Subcutaneous abdominal adipose tissue (tissue), 5 donors: ENCODE measurements around the gene NLGN4X.

Experiments used
- H3K27ac ChIP-seq: one replicate; pipeline ENCODE4 v1.7.0; 2013; ENCODE audit warnings: low read depth, mild to moderate bottlenecking, inconsistent platforms, low read length, moderate library complexity
- H3K27me3 ChIP-seq, 5 donors: one replicate each; pipeline ENCODE4 v1.7.0; 2013; ENCODE audit warnings: low read length in 5 of 5, inconsistent platforms in 1 of 5; ENCODE audit not compliant: control insufficient read depth in 5 of 5, insufficient read depth in 4 of 5
- H3K36me3 ChIP-seq, 5 donors: one replicate each; pipeline ENCODE4 v1.7.0; 2013; ENCODE audit warnings: low read length in 5 of 5; ENCODE audit not compliant: control insufficient read depth in 5 of 5, insufficient read depth in 5 of 5
- H3K4me1 ChIP-seq, 5 donors: one replicate each; pipeline ENCODE4 v1.7.0; 2013; ENCODE audit warnings: low read length in 5 of 5, mild to moderate bottlenecking in 3 of 5, moderate library complexity in 1 of 5; ENCODE audit not compliant: control insufficient read depth in 5 of 5, insufficient read depth in 5 of 5
- H3K4me3 ChIP-seq, 5 donors: one replicate each; pipeline ENCODE4 v1.7.0; 2013; ENCODE audit warnings: low read length in 5 of 5, low read depth in 1 of 5
- H3K9ac ChIP-seq, 5 donors: one replicate each; pipeline ENCODE4 v1.7.0; 2013; ENCODE audit warnings: low read length in 5 of 5, mild to moderate bottlenecking in 4 of 5, moderate library complexity in 3 of 5
- H3K9me3 ChIP-seq, 5 donors: one replicate each; pipeline ENCODE4 v1.7.0; 2013; ENCODE audit warnings: low read length in 5 of 5; ENCODE audit not compliant: control insufficient read depth in 5 of 5
- donor health status: healthy.
- donor health status: healthy.
- donor health status: healthy.
- donor health status: healthy.
- donor health status: healthy.

Gene NLGN4X

GRCh38 chrX:6228720-6229119 lies at the start of gene NLGN4X:
Gene NLGN4X (minus strand): TSS chrX:6228867. CDS start chrX:6151466, 77,401 bp downstream.
- peak within 1 kb of the TSS in 3 of 5 donors; percentile 54 to 65 (median 62) for H3K4me3 ChIP-seq
- H3K9ac ChIP-seq, result no peak within 1 kb of the TSS
- H3K27me3 ChIP-seq, result peaks cover 9 to 35% (median 25%) of the 10 kb centered on the region in 5 donors
- no peaks in the 10 kb centered on the region for H3K9me3 ChIP-seq
- H3K4me1 ChIP-seq, result peaks cover 0 to 12% (median 5%) of the 10 kb centered on the region in 5 donors
- no peak within 1 kb of the TSS for H3K27ac ChIP-seq
- H3K36me3 ChIP-seq, result no peaks in the 10 kb centered on the region

DNA sequence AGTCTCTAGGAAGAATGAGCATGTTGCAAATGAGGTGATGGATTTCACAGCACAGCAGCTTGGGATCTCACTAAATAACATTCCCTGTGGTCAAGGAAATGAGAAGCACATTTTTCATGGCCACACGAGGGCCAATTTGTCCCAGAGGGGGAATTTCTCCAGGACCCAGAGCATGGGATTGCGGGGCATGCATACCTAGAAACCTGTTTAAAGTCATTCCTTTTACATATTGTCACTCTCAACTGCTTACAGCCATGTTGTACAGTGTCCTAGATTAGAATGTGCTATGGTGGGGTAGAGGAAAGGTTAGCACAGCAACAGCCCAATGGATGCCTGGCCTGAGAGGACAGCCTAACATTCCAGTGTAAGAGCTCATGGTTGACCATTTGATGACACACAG lies 37.4 kb upstream of the NLGN4X start:
- no peak overlapping the region for H3K27ac ChIP-seq
- H3K4me3 ChIP-seq, result no peak overlapping the region
- no peak overlapping the region for H3K9ac ChIP-seq
- no peaks in the 10 kb centered on the region for H3K4me1 ChIP-seq
- H3K9me3 ChIP-seq, result peaks cover 0 to 18% (median 14%) of the 10 kb centered on the region in 5 donors
- no peaks in the 10 kb centered on the region for H3K36me3 ChIP-seq
- H3K27me3 ChIP-seq, result peaks cover 0 to 3% (median 0%) of the 10 kb centered on the region in 5 donors

DNA sequence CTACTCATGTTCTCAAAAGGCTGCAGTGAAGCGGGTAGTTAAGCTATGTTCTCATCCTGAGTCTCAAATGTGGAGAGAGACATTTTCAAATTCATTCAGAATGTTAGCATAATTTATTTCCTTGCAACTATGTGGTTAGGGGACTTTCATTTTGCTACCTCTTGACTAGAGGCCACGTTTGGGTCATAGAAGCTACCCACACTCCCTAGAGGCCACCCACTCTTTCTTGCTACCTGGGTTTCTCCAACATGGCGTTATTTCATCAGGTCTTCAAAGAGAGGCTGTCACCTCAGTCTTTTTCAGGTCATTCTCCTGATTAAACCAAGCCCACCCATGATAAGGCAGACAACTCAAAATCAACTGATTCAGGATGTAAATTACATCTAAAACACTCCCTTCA lies 34.3 kb upstream of the NLGN4X start:
- Histone ChIP-seq H3K9me3 (peaks cover 0 to 22% (median 7%) of the 10 kb centered on the region in 5 donors), H3K4me3 (no peak overlapping the region), H3K27me3 (peaks cover 0 to 3% (median 0%) of the 10 kb centered on the region in 5 donors), H3K4me1 (no peaks in the 10 kb centered on the region), H3K36me3 (no peaks in the 10 kb centered on the region), H3K27ac (no peak overlapping the region), H3K9ac (no peak overlapping the region)

- Histone ChIP-seq H3K27ac (no peak overlapping the region), H3K9me3 (peaks cover 0 to 11% (median 6%) of the 10 kb centered on the region in 5 donors), H3K4me1 (no peaks in the 10 kb centered on the region), H3K9ac (no peak overlapping the region), H3K36me3 (no peaks in the 10 kb centered on the region), H3K27me3 (no peaks in the 10 kb centered on the region), H3K4me3 (no peak overlapping the region)
Observed at GRCh38 chrX:6257025-6257424, 28.4 kb upstream of the NLGN4X start.

GRCh38 chrX:6244666-6245065 lies 16.0 kb upstream of the NLGN4X start:
- H3K4me1 ChIP-seq, result no peaks in the 10 kb centered on the region
- H3K27me3 ChIP-seq, result no peaks in the 10 kb centered on the region
- H3K36me3 ChIP-seq, result no peaks in the 10 kb centered on the region

DNA sequence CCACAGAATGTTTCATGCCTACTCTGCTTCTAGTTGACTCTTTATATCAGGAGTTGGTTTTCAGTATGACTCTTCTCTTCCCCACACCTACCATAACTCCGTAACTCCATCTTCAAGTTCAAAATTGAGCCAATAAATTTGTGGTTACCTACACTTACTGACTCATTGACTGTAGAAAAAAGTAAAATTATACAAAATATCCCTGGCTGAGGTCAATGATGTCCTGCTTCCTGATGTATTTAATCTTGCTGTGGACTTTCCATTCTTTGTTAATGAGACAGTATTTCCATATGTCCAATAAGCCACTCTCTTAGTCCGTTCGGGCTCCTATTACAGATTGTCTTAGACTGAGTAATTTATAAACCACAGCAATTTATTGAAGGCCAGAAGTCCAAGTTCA lies 9.9 kb upstream of the NLGN4X start:
- no peaks in the 10 kb centered on the region for H3K36me3 ChIP-seq
- H3K9me3 ChIP-seq, result peaks cover 0 to 5% (median 3%) of the 10 kb centered on the region in 5 donors
- H3K9ac ChIP-seq, result no peak overlapping the region
- H3K4me1 ChIP-seq, result no peaks in the 10 kb centered on the region
- no peaks in the 10 kb centered on the region for H3K27me3 ChIP-seq
- no peak overlapping the region for H3K27ac ChIP-seq
- H3K4me3 ChIP-seq, result no peak overlapping the region

More at GRCh38 chrX:6244666-6245065, 16.0 kb upstream of the NLGN4X start:
- Histone ChIP-seq H3K9ac (no peak overlapping the region), H3K4me3 (no peak overlapping the region), H3K27ac (no peak overlapping the region), H3K9me3 (peaks cover 0 to 10% (median 7%) of the 10 kb centered on the region in 5 donors)

DNA sequence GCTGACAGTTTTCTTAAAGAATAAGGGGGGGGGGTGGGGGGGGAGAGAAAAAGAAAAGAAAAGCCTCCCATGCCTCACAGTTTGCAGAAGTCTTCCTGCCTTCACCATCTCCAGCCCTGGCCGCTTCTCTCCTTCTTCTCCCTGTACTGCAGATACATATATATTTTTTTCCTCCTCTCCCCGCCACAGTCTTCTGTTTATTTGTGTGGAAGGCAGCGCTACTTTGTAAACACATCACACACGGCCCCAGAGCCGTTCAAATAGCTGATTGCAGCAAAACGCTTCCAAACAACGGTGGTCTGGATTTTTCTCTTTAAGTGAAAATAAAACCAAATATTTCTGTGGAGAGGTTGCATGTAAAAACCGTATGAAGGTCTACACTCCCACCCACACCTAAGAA lies 732 bp downstream of the NLGN4X start:
- no peaks in the 10 kb centered on the region for H3K36me3 ChIP-seq
- H3K27me3 ChIP-seq, result peaks cover 9 to 35% (median 25%) of the 10 kb centered on the region in 5 donors
- no peaks in the 10 kb centered on the region for H3K9me3 ChIP-seq
- no peak overlapping the region for H3K9ac ChIP-seq
- H3K4me3 ChIP-seq, result peak overlapping the region in 1 of 5 donors; percentile 26
- H3K27ac ChIP-seq, result no peak overlapping the region
- H3K4me1 ChIP-seq, result peaks cover 0 to 12% (median 5%) of the 10 kb centered on the region in 5 donors

DNA sequence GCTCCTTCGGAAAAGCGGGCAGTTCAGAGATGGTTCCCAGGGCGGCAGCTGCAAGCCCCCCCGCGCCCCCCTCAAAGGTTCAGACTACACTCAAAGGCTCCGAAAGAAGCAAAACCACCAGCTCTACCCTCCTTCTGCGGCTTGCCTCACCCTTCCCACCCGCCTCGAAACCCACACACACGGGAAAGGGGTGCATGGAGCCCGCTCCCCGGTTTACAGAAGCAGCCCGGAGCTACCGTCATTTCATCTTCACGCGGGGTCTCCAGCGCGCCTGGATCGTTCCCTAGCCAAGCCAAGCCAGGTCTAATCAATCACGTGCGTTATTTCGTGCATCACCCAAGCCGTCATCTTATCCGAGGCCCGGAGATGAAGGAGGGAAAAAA lies 1.2 kb downstream of the NLGN4X start:
- Histone ChIP-seq H3K4me1 (peaks cover 0 to 12% (median 5%) of the 10 kb centered on the region in 5 donors), H3K9me3 (no peaks in the 10 kb centered on the region), H3K9ac (no peak overlapping the region), H3K27me3 (peaks cover 9 to 35% (median 24%) of the 10 kb centered on the region in 5 donors), H3K36me3 (no peaks in the 10 kb centered on the region), H3K27ac (no peak overlapping the region), H3K4me3 (peak overlapping the region in 3 of 5 donors; percentile 54 to 65 (median 62))

- H3K9ac ChIP-seq, result no peak overlapping the region
- H3K36me3 ChIP-seq, result no peaks in the 10 kb centered on the region
- peaks cover 9 to 35% (median 24%) of the 10 kb centered on the region in 5 donors for H3K27me3 ChIP-seq
- peak overlapping the region in 4 of 5 donors; percentile 33 to 65 (median 58) for H3K4me3 ChIP-seq
- H3K4me1 ChIP-seq, result peaks cover 0 to 12% (median 5%) of the 10 kb centered on the region in 5 donors
- no peaks in the 10 kb centered on the region for H3K9me3 ChIP-seq
- H3K27ac ChIP-seq, result no peak overlapping the region
Observed at GRCh38 chrX:6226596-6227452, 1.8 kb downstream of the NLGN4X start.

- Histone ChIP-seq H3K9me3 (no peaks in the 10 kb centered on the region), H3K27ac (no peak overlapping the region), H3K9ac (no peak overlapping the region), H3K4me3 (peak overlapping the region in 4 of 5 donors; percentile 33 to 65 (median 60)), H3K36me3 (no peaks in the 10 kb centered on the region), H3K4me1 (peaks cover 0 to 12% (median 5%) of the 10 kb centered on the region in 5 donors), H3K27me3 (peaks cover 9 to 35% (median 24%) of the 10 kb centered on the region in 5 donors)
Observed at GRCh38 chrX:6225911-6226595, 2.6 kb downstream of the NLGN4X start.
